Measurements from ENCODE around the gene KEAP1.

Gene KEAP1

DNA sequence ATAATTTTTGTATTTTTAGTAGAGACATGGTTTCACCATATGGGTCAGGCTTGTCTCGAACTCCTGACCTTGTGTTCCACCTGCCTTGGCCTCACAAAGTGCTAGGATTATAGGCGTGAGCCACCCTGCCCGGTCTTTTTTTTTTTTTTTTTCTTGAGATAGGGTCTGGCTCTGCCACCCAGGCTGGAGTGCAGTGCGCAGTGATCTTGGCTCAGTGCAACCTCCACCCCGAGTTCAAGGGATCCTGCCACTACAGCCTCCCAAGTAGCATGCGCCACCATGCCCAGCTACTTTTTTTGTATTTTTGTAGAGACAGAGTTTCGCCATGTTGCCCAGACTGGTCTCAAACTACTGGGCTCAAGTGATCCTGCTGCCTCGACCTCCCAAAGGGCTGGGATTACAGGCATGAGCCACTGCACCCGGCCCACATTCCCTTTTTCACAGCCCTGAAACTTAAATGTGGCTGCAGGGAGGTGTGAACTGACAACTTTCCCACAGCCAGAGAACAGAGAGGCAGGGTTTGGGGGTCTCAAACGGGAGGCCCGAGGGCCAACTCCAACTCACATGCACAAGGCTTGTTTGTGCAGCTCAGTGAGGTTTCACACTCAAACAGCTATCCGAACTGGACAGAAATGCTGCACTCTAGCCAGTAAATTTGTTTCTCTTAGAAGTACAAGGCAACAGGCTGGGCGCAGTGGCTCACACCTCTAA lies 18.5 kb upstream of the KEAP1 start:
- DNase-seq, result no peak

DNA sequence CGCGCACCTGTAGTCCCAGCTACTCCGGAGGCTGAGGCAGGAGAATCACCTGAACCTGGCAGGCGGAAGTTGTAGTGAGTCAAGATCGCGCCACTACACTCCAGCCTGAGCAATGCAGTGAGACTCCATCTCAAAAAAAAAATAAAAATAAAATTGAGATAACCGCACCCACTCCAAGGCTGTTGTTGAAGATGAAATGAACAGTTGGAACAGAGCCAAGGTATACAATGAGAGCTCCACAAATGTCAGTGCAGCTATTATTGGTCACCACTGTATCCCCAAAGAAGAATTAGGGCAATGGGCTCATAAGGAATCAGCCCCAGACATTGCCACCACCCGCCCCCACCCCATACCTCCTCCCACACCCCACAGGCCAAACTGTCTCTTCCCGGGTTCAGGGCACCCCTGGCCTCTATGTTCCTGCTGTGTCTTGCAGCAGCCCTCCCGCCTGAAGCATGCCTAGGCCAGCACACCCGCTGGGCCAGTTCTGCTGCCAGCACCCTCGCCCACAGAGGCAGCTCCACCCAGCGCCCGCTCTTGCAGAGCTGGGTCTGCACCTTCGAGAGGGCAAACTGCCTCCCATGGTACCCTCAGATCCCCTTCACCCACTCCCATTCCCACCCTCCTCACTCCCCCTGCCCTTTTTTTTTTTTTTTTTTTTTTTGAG lies 17.6 kb upstream of the KEAP1 start:
- no peak for DNase-seq

- DNase-seq, result no peak
Observed at GRCh38 chr19:10519421-10519820, 16.3 kb upstream of the KEAP1 start.

GRCh38 chr19:10518444-10519361 lies 15.5 kb upstream of the KEAP1 start:
- no peak for DNase-seq

DNA sequence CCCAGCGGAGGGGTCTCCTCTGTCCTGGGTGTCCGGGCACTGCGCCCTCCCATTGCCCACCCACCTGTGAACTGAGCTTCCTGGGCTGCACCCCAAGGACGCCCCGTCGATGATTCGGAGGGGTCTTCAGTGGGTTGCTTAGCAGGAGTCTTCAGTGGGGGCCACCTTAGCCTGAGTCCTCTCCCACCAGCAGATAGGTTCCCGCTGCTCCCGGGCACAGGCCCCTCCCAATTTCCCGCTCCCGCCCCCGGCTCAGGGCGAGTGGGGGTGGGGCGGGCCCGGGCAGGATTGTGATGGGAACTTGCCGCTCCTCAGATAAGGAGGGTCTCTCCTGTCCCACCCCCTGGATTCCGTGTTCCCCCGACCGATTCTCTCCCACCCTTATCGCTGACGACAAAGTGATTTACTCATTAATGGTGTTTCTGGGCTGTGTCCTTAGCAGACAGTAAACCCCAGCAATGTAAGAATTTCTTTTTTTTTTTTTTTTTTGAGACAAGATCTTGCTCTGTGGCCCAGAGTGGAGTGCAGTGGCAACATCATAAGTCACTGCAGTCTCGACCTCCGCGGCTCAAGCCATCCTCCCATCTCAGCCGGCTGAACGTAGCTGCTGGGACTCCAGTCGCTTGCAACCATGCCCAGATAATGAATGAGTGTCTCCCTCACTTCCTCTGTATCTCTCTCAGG lies 14.7 kb upstream of the KEAP1 start:
- DNase-seq, result peak; percentile 42

- no peak for DNase-seq
Observed at GRCh38 chr19:10517361-10517759, 14.2 kb upstream of the KEAP1 start, which contains the start of gene S1PR5. TSS of gene S1PR5 (minus strand) at chr19:10517447. CDS start at chr19:10515011, 2,436 bp downstream.

GRCh38 chr19:10516671-10517286 lies 13.6 kb upstream of the KEAP1 start:
- DNase-seq, result no peak

DNA sequence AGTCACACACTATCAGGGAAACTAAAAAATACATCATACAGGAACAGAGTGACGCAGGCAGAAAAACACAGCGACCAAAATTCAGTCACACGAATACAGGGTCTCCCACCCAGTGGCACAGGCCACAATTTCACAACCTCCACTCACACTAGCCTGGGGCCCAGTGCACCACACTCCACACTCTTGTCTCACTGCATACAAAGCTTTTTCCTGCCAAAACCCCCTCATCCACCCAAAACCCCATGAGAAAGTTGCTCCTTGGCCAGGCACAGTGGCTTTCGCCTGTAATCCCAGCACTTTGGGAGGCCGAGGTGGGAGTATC lies 12.9 kb upstream of the KEAP1 start:
- DNase-seq, result no peak

GRCh38 chr19:10514211-10515145 lies 11.3 kb upstream of the KEAP1 start:
- peak; percentile 62 for DNase-seq

- no peak for DNase-seq
Observed at GRCh38 chr19:10513223-10513622, 10.1 kb upstream of the KEAP1 start.

DNA sequence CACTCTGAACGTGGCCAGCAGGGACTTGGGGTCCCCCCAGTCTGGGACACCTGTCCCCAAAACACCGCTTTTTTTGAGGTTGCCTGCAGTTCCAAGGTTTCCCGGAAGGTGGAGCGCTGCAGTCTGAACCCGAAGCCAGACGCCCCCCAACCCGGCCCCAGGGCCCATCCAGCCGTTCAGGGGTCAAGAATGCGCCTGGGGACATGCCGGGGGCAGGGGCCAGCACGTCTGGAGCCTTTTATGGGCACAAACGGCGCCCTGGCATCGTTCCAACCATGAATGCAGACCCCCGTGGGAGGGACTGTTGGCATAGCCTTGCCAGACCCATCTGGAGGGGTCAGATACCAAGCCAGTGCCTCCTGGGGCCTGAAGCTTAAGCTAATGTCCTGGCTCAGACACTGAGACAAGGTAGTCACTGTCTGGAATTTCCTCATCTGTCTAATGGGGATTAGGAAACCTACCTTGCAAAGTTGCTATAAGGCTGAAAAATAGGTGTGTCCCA lies 7.2 kb upstream of the KEAP1 start:
- DNase-seq, result peak; percentile 85

- peak; percentile 61 for DNase-seq
Observed at GRCh38 chr19:10508707-10509106, 5.6 kb upstream of the KEAP1 start.

DNA sequence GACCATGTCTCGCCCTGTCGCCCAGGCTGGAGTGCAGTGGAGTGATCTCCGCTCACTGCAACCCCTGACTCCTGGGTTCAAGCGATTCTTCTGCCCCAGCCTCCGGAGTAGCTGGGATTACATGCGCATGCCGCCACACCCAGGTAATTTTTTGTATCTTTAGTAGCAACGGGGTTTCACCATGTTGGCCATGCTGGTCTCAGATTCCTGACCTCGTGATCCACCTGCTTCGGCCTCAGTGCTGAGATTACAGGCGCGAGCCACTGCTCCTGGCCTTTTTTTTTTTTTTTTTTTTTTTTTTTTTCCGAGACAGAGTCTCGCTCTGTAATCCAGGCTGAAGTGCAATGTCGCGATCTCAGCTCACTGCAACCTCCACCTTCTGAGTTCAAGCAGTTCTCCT lies 4.9 kb upstream of the KEAP1 start:
- no peak for DNase-seq

GRCh38 chr19:10505583-10506229 lies 2.5 kb upstream of the KEAP1 start:
- DNase-seq, result peak; percentile 94

DNA sequence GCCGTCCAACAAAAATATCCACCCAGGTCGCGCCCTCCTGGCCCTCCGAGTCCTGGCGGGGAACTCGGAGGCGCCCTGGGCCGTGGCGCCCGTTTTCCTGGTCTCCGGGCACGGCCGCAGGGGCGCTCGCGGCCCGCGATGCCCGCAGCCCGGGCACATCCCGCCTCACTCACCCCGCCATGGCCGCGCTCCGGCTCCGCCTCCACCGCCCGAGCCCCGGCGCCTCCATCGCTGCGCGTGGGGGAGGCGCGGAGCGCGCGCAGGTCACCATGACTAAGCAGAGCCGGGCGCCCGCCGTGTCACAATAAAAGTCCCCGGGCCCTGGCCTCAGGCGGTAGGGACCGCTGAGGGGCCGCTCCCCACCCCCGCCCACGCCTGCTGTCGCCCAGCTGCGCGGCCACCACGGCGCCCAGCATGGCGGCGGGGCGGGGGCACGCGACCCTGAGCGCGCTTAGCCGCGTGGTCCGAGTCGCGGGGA lies 593 bp downstream of the KEAP1 start:
- peak; percentile 93 for DNase-seq

- peak; percentile 76 for DNase-seq
Observed at GRCh38 chr19:10501971-10502523, 1.1 kb downstream of the KEAP1 start.

DNA sequence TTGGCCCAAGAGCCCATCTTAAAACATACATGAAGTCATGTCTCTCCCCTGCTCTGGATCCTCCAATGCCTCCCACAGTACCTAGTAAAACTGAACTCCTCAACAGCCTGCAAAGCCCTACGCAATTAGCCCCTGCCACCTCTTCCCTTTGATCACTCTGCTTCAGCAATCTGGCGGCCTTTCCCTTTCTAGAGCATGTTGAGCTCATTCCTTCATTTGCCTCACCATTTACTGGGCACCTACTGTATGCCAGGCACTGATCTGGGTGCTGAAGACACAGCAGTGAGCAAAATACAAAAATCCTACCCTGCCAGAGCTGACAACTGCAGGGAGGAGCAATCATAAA lies 2.9 kb downstream of the KEAP1 start:
- no peak for DNase-seq

DNA sequence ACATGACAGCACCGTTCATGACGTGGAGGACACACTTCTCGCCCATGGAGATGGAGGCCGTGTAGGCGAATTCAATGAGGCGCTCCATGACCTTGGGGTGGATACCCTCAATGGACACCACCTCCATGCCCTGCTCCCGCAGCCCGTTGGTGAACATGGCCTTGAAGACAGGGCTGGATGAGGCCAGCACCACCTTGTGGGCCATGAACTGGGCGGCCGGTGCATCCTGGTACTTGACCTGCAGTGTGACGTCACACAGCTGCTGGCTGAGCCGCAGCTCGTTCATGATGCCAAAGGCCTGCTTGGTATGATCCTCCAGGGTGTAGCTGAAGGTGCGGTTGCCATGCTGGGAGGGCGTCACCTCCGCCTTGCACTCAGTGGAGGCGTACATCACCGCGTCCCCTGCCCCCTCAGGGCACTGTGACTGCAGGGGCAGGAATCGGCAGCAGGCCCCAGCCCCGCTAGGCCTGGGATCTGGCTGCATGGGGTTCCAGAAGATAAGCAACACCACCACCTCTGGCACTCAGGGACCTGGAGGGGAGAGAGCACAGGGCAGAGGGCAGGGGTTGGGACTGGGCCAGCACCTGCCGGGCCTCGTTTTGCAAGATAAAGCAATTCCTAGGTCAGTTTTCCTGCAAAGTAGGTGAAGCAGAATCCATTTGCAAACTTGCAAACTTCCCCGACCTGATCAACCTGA lies 3.5 kb downstream of the KEAP1 start:
- DNase-seq, result no peak

DNA sequence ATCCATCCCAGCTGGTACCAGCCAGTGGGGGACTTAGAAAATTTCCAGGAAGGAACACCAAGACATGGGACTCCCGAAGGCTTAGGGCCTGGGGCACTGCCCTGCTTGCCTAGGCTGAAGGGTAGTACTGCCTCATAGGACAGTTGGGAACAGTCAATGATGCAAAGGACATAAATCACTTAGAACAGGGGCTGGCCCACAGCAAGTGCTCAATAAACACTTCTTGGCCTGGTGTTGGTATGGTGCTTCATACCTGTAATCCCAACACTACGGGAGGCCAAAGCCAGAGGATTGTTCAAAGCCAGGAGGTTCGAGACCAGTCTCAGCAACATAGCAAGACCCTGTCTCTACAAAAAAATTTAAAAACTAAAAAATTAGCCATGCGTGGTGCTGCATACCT lies 5.8 kb downstream of the KEAP1 start:
- DNase-seq, result no peak

Measured in stimulated activated CD8-positive, alpha-beta memory T cell treated with anti-CD3 and anti-CD28 coated beads, Interleukin-4, amount 100 ng/mL, for 48 hours (primary cell).